ENCODE measurements around the gene USP7.

DNA sequence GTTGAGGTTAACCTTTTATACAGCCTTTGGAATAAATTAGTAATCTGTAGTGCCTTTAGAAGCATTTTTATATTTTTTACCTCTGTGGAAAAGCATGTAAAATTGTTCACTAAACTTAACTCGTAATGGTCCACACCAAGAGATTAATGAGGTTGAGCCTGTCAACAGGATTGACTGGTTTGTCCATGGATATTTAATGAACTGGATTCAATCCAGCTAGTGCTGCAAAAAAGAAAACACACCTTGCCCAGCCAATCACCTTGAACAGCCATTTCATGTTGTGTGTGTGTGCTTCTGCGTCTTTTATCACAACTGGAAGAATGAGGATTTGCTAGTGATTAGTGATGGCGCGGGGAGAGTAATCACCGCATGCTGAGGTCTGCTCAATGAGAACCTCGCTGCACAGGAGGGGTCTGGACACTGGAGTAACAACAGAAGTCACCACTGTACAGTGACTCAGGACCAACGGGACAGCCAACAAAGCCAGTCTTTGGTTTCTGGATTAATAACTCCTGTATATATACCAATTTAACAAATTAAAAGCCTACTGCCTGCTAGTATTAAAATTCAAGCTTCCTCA, 47.9 kb downstream of the USP7 start:
- TF ChIP-seq, protein P1, sequence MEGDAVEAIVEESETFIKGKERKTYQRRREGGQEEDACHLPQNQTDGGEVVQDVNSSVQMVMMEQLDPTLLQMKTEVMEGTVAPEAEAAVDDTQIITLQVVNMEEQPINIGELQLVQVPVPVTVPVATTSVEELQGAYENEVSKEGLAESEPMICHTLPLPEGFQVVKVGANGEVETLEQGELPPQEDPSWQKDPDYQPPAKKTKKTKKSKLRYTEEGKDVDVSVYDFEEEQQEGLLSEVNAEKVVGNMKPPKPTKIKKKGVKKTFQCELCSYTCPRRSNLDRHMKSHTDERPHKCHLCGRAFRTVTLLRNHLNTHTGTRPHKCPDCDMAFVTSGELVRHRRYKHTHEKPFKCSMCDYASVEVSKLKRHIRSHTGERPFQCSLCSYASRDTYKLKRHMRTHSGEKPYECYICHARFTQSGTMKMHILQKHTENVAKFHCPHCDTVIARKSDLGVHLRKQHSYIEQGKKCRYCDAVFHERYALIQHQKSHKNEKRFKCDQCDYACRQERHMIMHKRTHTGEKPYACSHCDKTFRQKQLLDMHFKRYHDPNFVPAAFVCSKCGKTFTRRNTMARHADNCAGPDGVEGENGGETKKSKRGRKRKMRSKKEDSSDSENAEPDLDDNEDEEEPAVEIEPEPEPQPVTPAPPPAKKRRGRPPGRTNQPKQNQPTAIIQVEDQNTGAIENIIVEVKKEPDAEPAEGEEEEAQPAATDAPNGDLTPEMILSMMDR (IDR thresholded peaks at IDR 0.05; ENCODE audit: low read depth, low read length, poor library complexity, severe bottlenecking), result no peak
- no peak for TF ChIP-seq EZH2phosphoT487 (IDR thresholded peaks at IDR 0.05; ENCODE audit: borderline replicate concordance, low read length)
